Measurements from ENCODE around the gene SFSWAP.

SFSWAP gene

DNA sequence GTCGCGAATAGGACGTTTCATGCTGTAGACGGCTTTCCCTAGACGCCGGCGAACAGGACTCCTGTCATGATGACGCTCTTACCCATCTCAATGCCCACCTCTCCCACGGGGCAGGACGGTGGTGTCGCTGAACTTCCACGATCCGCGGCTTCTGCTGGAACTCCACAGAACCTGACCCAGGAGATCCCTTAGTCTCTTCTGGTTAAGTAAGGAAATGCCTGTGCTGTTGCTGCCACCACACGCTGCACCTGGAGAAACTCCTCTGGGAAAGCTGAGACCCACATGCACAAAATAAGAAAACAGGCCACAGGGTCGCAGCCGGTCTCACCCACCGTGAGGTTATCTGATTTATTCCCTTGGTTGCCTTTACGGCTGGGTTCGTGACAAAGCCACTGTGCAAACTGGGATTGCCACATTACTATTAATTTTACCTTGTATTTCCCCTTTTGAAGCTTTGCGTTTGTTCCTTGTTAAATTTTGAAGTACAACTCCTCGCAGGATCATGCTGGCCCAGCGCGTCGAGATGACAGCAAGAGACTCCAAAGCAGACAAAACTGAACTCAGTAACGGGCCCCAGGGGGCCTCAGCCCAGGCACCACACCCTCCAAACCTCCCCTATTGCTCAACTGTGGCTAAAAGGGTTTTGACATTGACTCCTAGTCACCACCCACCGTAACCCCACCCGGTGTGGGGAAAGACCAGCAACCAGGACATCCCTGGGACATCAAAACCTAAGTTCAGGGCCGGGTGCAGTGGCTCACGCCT, 108.1 kb downstream of the SFSWAP start:
- no peak for DNase-seq

DNA sequence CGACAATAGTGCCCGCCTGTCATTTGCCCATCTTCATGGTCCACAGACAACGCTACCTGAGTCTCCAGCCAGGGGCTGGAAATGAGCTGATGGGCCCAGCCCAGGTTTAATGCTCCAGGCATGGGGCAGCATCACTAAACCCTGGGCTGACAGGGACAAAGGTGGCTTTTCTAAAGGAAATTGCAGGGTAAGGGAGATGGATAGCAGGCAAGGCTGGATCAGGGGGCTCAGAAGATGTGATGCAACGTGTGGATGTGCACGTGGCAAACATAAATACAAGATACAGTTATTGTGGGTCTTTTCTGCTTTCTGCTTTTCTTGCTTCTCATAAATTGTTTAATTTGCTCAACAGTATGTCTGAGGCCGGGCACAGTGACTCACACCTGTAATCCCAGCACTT, 113.6 kb downstream of the SFSWAP start:
- DNase-seq = no peak

DNA sequence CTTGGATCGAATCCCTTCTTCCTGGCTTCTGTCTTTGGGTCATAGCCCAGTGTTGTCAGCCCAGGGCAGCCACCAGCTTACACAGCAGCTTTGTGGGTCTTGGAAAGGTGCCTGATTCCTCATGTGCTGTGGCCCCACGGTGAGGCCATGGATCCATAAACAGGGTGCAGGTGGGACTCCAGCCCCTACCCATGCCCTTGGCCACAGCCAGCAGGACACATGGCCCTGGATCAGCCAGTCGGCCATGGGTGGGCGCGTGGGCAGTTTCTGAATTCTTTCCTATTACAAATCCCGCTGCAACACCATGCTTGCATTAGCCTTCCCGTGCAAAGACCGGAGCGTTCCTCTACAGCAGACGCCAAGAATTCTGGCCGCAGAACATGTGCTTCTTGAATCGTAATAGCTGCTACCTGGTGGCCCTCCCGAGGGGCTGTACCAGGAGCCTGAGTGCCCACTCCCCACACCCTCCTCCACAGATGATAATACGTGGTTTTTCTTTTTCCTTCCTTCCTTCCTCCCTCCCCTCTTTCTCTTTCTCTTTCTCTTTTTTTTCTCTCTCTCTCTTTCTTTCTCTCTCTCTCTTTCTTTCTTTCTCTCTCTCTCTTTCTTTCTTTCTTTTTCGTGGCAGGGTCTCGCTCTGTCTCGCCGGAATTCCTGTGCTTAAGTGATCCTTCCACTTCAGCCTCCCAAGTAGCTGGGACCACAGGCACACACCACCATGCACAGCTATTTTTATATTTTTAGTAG, 114.4 kb downstream of the SFSWAP start:
- DNase-seq = no peak

DNA sequence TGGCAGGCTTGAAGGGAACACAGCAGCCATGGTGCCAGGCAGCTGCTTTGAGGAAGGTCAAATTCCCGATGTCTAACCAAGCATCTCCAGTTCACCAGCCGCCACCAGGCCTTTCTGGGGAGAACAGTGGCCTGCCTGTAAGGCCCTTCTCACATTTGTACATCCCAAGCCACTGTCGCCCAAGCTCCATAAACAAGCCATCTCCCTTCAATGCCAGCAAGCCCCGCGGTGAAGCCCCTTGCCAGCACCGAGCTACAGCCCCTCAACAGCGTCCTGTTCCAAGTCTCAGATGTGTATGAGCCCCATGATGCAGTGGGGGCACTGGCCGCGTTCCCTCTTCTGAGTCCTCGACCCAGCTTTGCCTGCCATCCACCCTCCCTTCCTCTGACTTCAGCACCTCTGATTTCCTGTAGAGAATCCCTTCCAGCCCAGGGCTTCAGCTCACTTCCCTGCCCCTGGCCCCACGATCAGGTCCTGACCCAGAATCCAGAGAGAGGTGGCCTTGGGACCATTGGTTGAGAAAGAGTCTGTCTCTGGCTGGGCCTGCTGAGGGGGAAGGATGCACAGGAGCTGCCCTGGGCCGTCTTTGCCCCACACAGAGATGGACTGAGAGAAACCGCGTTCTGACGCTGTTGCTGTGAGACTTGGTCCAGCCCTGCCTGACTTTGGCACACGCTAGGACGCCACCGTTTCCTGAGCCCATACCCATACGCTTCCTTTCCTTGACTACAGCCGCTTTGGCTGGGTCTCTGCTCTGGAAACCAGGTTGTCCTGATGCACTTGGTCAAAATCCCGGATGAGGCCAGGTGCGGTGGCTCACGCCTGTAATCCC, 115.4 kb downstream of the SFSWAP start:
- no peak for DNase-seq

DNA sequence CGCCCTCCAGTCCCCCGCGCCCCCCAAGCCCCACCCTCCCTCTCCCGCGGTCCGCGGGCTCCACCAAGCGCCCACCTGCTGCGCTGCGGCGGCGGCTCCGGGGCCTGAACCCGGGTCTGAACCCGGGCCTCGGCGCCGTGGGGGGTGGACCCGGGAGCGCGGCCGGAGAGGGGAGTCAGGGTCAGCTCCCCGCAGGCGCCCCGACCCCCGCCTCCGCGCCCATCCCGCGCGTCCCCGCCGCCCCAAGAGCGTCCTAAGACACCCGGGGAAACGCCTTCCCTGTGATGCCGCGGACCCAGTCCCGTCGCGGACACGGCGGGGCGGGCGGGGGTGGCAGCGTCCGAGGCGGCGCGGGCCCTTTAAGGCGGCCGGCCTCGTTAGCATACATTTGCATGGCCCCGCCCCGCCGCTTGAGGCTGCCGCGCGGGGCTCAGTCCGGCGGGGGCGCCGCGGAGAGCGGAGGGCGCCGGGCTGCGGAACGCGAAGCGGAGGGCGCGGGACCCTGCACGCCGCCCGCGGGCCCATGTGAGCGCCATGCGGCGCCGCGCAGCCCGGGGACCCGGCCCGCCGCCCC, 117.2 kb downstream of the SFSWAP start, which contains the start of gene MMP17:
Gene MMP17 (plus strand): TSS at position 433 of the 574 bp plus-strand sequence. CDS start 102 bp downstream, at position 535.
- no peak for DNase-seq

DNA sequence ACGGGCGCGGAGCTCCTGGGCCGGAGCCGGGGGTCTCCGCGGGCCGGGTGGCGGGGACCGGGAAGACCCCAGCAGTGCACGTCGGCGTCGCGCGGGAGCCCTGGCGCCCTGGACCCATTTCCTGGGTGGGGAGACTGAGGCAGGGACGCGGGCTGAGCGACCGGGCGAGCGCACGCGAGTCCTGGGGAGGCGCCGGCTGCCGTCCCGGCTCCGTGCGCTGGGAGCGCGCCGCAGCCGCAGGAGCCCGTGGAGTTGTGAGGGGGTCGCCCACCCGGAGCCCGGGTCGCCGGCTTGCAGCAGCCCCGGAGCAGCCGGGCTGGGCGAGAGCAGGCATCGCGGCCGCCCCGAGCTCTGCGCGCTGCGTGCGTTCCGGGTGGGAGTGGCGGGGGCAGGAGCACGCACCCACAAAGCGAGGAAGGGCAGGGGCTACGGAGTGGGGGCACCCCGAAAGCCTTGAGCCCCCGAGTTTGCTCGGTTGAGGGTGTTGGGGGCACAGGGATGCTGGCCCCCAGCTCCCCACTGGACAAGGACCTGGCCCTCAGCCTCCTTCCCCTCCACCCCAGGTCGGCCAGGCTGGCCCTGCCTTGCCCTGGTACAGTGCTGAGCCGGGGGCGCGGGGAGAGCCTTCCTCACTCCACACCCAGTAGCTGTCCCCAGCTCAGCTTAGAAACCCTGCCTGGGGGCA, 117.9 kb downstream of the SFSWAP start:
- DNase-seq = no peak

DNA sequence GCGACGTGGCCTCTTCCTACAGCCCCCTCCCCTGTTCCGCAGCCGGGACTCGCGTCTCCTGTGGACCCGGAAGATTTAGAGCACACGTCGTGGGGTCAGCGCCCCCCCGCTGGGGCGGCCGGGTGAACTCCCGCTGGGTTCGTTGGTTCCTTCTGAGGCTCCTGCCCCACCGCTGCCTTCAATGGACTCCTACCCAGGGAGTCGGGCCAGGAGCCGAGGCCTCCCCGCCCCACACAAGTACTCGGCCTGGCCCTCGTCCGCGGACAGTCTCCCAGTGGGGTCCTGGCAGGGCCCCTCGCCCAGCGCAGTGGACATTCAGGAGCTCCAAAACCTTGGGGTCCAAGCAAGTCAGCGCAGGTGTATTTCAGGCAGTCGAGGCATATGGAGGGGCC, 118.5 kb downstream of the SFSWAP start:
- peak; percentile 48 for DNase-seq

DNA sequence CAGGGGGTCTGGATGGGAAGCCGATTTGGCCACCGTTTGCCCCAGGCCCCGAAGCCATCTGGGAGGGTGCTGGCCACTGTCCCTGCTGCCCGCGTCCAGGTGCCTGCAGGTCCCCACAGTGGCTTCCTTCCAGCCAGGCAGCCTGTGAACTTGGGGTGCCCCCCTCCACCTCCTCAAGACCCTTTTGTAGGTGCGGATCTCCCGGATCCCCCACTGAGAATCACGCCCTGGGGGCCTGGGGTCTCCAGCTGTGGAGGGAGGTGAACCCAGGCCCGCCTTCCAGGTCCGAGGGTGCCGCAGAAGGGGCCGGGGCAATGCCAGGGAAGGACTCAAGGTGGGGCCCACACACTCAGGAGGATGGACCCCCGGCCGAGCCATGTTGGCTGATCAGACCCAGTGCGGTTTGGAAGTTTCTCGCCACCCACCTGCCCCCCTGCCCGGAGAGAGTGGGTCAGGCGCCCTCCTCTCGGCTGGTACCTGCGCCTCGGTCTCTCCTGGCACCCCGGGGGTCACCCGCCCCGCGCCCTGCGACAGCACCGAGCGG, 119.0 kb downstream of the SFSWAP start:
- peak; percentile 52 for DNase-seq

DNA sequence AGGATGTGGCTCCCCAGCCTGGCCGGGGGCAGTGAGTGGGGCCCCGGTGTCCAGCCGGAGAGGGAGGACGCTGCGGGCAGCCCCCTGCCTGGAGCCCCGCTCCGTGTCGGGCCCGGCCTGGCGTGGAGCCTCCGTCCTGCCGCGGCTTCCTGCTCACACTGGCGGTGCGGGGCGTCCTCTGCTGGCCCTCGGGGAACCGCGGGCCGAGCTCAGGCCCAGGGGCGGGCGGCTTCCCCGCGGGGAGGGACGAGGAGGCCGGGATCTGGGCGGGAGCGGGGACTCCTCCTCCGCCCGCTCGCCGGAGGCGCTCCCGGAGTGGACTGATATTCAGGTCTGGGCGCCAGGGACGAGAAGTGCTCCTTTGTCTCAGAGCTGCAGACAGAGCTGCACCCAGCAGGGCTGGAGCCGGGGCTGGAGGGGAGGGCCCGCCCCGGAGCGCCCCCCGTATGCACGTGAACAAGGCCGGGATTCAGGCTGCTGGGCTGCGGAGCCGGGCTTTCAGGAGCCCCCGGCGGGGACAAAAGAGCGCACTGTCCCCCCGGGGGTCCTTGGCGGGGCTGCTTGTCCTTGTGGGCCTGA, 119.5 kb downstream of the SFSWAP start:
- DNase-seq = peak; percentile 83

DNA sequence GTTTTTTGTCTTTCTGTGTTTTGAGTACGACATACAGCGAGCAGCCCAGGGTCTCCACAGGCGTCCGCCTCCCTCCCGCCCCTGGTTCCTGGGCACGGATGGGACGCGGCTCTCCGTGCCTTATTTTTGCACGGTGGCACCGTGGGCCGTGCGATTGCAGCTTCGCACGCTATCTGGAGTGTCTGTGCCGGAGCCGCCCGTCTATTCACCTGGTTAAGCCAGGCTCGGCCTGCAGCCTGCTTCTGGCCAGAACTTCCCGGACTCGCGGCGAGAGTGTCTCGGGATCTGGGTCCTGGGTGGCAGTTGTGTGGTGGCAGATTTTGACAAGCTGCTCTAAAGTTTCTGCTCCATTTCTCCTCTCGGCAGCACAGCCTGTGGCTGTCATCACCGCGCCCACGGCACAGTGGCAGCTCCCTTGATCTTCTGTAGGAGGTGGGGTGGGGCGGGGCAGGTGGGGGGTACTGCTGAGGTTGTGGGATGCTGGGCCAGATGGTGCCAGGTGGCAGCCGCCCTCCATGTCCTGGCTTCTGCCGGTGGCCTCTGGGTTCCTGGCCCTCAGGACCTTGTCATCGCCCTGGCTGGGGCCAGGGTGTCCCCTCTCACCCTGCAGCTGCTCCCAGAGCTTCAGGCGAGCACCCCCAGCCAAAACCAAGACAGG, 120.2 kb downstream of the SFSWAP start:
- no peak for DNase-seq

DNA sequence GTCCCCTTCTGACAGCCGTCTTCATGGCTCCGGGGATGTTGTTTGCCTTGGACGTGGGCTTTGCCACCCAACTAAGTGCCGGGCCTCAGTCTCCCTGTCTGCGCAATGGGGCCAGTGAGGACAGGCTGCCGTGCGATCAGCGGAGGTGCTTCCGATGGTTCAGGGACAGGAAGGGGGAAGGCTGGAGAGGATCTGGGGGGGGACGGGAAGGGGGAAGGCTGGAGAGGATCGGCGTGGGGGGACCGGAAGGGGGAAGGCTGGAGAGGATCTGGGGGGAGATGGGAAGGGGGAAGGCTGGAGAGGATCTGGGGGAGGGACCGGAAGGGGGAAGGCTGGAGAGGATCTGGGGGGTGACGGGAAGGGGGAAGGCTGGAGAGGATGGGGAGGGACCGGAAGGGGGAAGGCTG, 120.7 kb downstream of the SFSWAP start:
- DNase-seq = peak; percentile 86

DNA sequence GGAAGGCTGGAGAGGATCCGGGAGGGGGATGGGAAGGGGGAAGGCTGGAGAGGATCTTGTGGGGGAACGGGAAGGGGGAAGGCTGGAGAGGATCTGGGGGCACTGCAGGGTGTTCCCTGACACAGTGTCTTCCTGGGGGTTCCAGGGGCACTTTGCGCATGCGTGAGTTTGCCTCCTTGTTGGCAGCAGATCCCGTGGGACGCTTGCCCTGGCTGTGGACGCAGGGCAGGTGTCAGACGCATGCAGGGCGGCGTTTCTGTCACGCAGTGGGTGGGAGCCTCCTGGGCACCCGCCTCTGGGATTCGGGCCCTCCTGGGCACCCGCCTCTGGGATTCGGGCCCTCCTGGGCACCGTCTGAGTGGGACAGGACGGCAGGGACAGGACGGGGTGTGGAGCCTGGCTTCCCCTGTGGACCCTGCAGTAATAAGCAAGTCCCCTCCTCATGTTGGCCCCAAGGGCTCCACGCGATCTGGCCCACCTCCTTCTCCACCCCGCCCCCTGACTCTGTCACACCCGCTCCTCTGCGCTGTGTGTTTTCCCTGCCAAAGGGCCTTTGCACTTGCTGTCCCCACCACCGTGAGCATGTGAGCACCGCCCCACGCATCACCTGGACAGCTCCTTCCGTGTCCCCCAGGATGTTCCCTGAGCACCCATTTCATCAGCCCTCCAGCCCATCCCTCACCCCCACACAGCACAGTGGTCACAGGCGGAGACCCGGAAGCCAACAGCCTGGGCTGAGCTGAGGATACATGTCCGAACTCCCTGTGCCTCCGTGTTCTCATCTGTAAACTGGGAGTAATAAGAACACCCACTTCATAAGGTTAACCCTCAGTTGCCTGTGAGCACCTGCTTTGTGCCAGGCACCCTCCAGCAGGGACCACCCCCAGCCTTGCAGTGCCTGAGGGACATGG, 121.7 kb downstream of the SFSWAP start:
- peak; percentile 63 for DNase-seq

DNA sequence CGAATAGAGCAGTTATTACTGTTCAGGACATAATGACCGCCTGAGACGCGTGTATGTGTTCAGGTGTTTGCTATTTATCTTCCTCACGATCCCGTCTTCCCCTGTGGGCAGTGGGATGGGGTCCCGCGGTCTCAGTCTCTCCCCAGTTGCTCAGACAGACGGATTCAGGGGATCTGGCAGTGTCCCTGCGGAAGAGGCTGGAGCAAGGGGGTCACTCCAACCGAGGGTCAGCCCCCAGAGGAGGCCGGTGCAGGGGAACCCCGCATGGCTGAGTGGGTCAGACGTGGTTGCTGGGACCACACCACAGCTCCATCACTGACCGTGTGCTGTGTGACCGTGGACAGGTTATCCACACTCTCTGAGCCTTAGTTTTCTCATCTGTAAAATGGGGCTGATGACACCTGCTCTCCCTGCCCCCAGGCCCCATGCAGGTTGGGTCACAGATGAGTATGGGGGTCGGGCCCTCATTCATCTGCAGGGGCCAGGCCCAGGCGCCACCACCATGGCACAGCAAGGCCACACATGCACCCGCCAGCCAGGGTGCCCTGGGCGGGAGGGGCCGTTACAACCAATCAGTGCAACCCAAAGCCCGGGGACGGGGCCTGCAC, 122.5 kb downstream of the SFSWAP start:
- peak; percentile 33 for DNase-seq

DNA sequence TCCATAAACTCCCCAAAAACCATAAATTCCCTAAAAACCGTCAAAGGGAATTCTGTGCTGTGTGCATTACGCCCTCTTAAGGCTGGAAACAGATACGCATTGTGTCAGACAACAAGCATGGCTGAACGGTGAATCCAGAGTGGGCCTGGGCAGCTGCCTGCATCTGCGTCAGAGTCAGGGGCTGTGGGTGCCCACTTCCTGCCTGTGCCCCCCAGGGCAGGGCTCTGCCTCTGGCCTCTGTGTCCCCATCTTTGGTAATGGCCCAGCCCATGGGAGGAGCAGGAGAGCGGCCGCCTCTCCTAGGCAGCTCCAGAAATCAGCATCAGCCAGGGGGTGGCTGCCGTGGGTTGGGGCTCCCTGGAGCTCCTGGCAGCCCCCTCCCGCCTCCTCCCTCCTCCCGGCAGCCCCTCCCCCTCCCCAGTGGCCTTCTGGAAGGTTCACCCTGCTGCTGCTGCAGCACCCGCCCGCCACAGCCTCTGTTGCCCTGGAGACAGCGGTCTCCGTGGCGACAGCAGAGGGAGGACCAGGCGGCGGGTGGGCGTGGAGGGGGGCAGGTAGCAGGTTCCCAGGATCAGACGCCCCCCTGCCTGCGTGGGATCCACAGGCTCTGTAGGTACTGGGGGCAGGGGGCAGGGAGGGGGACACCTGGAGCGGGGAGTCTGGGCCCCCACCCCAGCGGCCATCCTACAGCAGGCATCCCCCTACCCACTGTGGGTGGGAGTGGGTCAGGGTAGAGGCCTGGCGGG, 123.2 kb downstream of the SFSWAP start:
- peak; percentile 30 for DNase-seq

DNA sequence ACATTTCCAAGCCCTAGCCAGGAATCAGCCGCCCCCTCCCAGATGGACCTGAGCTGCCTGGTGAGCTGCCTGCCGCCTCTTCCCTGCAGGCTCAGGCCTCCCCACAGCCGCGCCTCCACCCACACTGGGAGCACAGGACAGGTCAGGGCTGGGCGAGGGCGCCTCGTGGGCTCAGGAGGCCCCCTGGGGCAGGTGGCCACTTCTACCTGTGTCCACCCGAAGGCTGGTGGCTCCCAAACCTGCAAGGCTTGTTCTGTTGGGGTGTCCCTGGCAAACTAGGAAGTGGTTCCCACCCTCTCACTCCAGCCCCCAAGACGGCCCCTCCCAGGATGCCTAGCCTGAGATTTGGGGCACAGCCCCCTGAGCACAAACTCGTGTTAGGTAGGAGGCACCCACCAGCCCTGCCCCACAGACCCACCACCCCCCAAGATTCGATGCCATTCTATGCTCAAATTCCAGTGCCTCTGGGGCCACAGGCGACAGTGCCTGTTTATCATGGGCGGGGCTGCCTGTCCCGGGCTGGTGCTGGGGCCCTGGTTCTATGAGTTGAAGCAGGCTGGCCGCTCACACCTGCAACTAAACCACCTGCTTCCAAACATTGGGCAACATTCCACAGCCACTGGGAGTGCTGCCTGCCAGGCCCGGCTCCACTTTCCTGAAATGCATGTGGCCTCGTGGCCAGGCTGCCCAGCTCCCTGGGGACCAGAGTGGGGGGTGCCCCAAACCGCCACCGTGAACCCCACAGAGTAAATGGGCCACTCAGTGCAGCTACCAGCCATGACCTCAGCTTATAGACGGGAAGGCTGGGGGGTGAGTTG, 124.1 kb downstream of the SFSWAP start:
- DNase-seq = peak; percentile 28

DNA sequence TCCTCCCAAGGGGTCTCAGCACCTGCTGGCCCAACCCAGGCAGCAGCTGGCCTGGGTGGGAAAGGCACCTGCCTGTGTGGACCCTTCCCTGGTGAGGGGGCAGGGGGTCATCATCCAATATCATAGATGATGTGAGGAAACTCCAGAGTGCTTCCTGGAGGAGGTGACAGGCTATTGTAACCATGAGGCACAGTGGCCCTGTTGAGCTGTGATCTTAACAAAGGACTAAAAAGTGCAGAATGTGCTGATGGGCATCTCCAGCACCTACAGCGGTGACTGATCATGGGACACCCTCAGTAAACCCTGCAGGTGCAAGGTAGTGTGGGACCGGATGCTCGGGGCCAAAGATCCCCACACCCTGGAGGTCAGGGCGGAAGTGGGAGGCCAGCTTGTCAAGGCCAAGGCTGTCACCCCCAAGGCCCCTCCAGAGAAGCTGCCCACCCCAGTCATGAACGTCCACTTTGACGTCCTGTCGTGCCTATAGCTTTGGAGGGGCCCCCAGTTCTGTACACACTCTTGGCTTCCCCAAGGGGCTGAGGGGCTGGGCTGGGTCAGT, 124.8 kb downstream of the SFSWAP start:
- DNase-seq = no peak

DNA sequence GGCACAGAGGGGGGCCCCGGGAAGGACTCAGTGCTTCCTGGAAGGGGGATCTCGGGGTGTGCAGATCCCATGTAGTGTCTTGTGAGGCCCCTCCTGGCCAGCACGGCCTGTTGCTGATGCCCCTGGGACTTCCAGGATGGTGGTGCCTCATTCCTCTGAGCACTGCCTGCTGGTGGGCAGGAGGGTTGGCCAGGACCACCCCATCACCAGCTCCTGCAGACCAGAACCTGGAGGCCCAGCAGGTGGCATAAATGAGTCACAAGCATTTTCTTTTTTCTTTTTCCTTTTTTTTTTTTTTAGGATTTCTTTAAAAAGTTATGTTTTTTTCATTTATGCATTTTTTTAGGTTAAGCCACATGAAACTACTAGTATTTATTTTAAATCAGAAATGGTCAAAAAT, 125.3 kb downstream of the SFSWAP start:
- peak; percentile 22 for DNase-seq
